Hematopoietic multipotent progenitor cell treated with erythropoietin and hydrocortisone succinate and interleukin-3 and kit ligand, for 17 days (in vitro differentiated cells): Measurements from ENCODE around the gene VARS1.
"Not testable (repeated sequence)": the region's sequence is repeated elsewhere in the genome, so short reads cannot be mapped to it uniquely, and the experiment has no call there.

Source experiments
- DNase-seq: peaks from one replicate; pipeline ENCODE4 v3.0.0-alpha.2; 2015; ENCODE audit warnings: low spot score

The VARS1 gene

GRCh38 chr6:31794294-31794865 lies 1.2 kb downstream of the VARS1 start:
- peak; percentile 27 for DNase-seq

- DNase-seq = not testable (repeated sequence)
These were observed 1.7 kb downstream of the VARS1 start for GRCh38 chr6:31793927-31794245.

DNA sequence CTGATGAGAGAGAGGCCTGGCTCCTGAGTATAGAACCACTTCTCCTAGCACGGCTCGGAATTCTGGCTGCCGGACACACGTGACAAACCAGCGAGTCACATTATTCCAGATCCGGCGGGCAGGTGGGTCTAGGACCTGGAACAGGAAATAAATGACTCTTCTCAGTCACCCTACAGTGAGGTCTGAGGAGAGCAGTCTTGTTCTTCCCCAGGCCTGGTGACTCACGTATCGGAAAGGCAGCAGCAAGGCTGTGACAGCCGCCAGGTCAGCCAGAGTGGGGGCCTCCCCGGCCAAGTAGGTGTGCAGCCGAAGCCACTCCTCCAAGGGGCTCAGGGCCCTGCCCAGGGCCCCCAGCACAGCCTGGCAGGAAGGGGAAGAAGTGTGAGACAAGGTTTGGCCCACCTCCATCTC lies 2.8 kb downstream of the VARS1 start:
- DNase-seq = no peak

- DNase-seq = no peak
These were observed 3.5 kb downstream of the VARS1 start for GRCh38 chr6:31792090-31792374.

DNA sequence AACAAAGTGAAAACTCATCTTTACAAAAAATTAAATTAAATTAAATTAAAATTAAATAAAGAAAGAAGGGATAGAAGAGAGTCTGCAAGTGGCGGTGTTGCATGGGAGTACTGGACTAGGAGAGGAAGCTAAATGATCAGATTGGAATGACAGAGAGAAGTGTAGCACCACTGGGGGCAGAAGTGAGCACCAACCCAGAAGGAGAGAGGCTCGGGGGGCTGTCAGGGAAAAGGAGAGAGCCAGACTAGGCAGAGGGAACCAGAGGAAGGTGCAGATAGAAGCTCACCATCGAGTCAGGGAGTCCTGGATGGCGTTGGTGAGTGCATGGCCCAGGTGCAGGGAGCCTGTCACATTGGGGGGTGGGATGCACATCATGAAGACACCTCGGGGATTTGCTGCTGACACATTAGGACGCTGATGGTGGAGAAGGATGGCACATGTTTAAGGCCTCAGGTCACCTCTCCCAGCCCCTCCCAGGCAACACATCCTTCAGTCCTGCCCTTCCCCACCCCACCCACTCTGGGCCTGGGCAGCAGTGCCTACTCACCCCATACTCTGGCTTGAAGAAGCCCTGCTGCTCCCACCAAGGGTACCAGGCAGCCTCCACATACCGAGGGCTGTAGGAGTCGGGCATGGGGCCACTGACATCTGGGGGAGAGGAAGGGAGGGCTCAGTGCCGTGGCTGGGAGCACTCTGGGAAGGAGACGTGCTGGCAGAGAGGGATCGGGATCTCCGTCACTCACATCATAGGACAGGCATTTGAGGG lies 4.0 kb downstream of the VARS1 start:
- peak; percentile 39 for DNase-seq

GRCh38 chr6:31785475-31785874 lies 10.1 kb downstream of the VARS1 start:
- DNase-seq = no peak

DNA sequence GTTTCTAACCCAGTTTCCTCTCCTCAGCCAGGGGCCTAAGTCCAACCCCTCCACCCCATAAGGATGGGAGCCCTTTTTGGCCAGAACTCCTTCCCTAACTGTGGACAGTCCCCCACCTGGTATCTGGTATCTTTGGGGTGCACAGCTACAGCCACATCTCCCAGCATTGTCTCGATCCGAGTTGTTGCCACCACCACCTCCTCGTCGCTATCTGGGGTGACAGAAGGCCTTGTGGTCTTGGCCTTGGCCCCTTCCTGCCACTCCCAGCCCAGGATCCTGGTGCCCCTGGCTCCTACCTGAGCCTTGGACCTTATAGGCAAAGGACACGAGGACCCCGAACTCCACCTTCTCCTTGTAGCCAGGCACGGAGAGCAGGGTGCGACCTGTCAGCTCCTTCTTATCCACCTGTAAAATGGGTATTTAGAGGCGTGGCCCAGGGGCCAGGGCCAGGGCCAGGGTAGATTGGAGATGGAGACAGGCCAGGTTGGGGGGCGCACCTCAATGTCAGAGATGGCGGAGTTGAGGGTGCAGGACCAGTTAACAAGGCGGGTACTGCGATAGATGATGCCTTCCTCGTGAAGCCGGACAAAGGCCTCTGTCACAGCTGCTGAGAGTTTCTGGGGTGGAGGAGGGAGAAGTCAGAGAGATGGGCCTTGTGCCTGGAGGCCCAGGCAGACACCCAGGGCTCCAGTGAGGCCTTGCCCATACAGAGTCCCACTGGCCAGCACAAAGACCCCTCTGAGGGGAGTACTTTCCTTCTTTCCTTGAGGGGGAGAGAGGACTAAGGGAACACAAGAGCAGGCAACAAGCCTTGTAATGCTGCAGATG lies 11.2 kb downstream of the VARS1 start:
- no peak for DNase-seq

DNA sequence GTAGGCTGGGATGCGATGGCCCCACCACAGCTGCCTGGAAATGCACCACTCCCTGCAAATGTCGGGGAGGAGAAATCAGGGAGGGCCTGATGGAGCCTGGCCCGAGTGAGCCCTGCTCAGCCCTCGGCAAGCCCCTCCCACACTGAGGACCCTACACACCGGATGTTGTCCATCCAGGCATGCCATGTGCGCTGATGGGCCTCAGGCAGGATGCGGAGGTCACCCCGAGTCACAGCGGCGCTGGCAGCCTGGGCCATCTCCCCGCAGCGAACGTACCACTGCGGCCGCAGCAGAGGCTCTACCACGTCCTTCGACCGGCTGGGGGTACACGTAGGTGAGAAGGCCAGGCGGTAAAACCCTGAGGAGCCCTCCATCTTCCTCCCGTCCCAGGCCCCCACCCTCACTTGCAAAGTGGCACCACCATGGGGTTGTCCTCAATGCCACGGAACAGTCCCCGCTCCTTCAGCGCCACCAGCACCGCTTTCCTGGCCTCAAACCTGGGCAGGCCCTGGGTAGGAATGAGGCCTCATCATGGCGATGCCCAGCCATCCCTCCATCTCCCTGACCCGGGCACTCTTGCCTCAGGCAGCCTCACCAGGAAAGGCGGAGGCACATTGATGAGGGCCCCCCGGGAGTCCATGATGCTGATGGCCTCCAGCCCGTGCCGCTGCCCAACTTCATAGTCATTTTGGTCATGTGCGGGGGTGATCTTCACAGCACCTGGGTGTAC lies 13.3 kb downstream of the VARS1 start:
- DNase-seq = no peak

GRCh38 chr6:31781244-31782125 lies 14.1 kb downstream of the VARS1 start:
- no peak for DNase-seq

DNA sequence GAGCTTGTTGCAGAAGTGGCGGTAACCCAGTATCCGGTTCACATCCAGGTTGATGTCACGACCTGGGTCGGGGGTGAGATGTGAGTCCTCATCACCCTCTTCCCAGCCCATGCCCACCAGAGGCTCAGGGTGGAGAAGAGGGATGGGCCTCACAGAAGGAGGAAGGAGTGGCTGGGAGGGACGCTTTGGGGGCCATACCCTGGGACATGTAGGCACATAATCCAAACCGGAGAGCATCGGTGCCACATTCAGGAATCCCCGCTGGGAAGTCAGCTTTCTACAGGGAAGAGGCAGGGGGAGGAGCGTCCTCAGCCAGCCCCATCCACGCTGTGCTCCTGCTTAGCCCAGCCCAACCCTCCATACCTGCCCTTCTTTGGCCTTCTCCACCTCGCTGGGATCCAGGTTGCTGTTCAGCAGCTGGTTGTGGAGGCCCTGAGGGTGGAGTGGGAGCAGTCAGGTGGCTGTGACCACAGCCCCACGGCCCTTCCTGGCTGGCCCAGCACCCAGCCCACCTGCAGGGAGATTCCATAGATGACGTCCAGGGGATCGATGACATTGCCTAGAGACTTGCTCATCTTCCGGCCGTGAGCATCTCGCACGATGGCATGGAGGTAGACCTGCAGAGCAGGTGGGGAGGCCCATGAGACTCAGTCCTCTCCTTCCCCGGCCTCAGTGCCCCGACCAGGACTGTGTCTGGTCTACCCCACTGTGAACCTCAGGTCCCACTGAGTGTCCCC lies 14.9 kb downstream of the VARS1 start:
- no peak for DNase-seq

- no peak for DNase-seq
These were observed 15.6 kb downstream of the VARS1 start for GRCh38 chr6:31779908-31780307.

DNA sequence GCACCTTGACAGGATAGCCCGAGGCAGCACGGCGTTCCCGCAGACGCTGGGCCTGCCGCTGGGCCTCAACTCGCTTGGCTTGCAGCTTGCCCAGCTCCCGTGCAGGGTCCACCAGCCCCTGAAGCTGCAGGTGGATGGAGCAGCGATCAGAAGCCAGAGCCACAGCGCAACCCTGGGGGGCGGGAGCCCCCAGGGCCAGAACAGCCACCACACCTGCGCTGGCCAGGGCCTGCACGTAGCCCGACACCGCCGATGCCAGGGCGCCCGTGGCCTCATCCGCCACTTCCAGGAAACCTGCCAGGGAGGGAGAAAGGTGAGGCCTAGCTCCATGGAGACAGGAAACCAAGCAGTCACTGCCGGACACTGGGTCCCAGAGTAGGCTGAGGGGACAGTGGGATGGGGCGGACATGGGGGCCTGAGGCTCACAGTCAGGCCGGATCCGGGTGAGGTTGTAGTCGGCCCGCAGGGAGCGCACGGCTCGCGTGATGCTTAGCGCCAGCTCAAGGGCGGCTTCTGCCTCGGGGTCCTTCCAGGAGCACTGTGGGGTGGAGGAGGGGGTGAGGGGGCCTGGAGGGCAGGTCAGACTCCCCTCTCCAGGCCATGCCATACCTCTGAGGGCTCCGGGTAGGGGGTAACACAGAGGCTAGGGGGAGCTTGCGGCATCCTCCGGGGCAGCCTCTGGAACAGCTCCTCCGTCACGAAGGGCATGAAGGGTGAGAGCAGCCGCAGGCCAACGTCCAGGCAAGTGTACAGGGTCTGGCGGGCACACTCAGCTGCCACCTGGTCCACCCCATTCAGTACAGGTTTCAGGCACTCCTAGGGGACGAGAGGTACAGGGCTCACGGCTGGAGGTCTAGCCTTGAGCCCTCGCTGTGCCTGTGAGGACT lies 16.3 kb downstream of the VARS1 start:
- DNase-seq = no peak

DNA sequence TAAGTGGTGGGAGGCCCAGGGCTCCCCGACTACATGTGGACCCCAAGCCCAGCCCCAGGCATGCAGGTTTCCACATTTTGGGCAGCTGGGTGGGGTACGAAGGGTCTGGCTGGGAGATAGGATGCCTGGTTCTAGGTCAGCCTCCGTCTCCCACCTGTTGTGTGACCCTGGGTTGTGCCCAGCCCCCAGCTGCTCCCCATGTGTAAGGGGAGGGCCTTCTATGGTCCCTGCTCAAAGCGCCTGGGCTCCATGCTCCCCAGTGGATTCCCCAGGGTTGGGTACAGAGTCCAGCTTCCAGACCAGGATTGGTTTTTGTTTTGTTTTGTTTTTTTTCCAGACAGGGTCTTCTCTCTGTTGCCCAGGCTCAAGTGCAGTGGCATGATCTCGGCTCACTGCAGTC lies 17.4 kb downstream of the VARS1 start:
- no peak for DNase-seq

DNA sequence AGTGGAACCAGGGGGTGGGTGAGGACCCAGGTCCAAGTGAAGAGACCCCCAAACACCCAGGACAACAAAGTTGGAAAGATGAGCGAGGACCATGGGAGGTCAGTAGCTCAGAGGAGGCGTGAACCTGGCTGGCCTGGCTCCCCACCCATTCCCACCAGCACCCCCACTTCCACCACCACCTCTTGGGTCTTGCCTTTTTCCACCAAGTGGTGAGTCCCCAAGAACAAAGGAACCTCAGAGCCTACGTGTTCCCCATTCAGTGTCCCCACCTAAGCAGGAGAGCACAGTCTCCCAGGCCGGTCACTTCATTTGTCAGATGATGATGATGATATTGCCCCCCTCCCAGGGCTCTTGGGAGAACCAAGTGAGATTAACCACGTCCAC lies 17.9 kb downstream of the VARS1 start:
- DNase-seq = no peak

DNA sequence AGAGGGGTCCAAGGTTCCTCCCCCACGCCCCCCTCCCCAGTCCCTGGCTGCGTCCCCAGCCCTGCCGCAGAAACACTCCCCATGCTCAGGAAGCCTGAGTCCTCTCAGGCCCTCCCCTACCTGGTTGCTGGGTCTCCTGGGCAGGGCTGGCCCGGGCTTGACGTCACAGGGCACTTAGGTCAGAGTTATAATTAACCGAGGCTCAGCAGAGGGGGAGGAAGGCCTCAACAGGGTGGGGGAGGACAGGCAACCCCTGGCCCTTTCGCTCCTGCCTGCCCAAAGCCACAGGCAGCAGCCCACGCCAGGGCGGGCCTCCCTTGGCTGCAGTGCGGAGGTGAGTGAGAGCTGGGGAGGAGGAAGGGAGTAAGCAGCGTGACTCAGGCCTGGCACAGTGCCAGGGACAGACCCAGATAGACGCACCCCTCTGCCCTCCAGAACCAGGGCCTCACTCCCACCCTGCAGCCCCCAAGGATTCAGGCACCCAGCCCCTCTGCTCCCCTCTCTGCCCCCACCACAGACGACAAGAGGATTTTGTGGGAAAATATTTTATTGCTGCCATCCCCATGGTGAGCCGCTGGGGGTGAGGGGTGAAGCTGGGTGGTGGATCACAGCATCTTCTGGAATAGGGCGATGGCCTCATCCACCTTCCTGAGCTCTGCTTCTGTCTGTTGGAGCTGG lies 18.4 kb downstream of the VARS1 start, which contains the start of gene VWA7:
TSS of gene VWA7 (minus strand) at position 340 of the 678 bp plus-strand sequence. CDS start 549 bp downstream, outside the sequence.
- DNase-seq = peak; percentile 87

- DNase-seq = peak; percentile 17
These were observed 19.0 kb downstream of the VARS1 start for GRCh38 chr6:31776485-31776988.

- DNase-seq = no peak
These were observed 19.7 kb downstream of the VARS1 start for GRCh38 chr6:31775633-31776484.

- peak; percentile 74 for DNase-seq
These were observed 20.4 kb downstream of the VARS1 start for GRCh38 chr6:31775184-31775583.
